Activated CD4-positive, alpha-beta T cell treated with anti-CD3 and anti-CD28 coated beads for 36 hours (primary cell): Measurements from ENCODE around the gene ADH7. TPM values are rescaled to one million over a fixed set of nuclear protein-coding genes. Genes with fewer than 3 reads are reported as not detected.

Source experiments
- ATAC-seq: fragments of 200-7000 bp; cut with Tn5 transposase; one replicate; pipeline ENCODE4 v1.10.0; 2021; ENCODE audit warnings: mild to moderate bottlenecking, moderate library complexity
- CTCF ChIA-PET: fragments of 350-600 bp; sonication (Branson Sonifier 250); formaldehyde crosslinking; loops from one replicate; lab custom pipeline; 2021; ENCODE audit warnings: antibody characterized with exemption; lab: Charles Lee
- POLR2A ChIA-PET: fragments of 350-600 bp; sonication (Branson Sonifier 250); formaldehyde crosslinking; loops from one replicate; lab custom pipeline; 2021; ENCODE audit warnings: antibody characterized with exemption, inconsistent platforms; lab: Charles Lee
- DNase-seq: peaks from one replicate; pipeline ENCODE4 v3.0.0-alpha.2; 2020
- H3K27ac Mint-ChIP-seq: one replicate; pipeline ENCODE4 v1.8.0; 2021; ENCODE audit warnings: mixed read lengths
- H3K27me3 Mint-ChIP-seq: one replicate; pipeline ENCODE4 v1.8.0; 2021; ENCODE audit warnings: mixed read lengths
- H3K36me3 Mint-ChIP-seq: one replicate; pipeline ENCODE4 v1.8.0; 2021; ENCODE audit warnings: low read depth, mixed read lengths
- H3K4me1 Mint-ChIP-seq: one replicate; pipeline ENCODE4 v1.8.0; 2021; ENCODE audit warnings: mixed read lengths
- H3K4me3 Mint-ChIP-seq: one replicate; pipeline ENCODE4 v1.8.0; 2021; ENCODE audit warnings: mild to moderate bottlenecking, moderate library complexity, mixed read lengths
- H3K9me3 Mint-ChIP-seq: one replicate; pipeline ENCODE4 v1.8.0; 2021; ENCODE audit warnings: low read depth, mixed read lengths
- intact Hi-C, 2 experiments: fragments of 100-400 bp; cut with DNase I in 1 of 2; cut with micrococcal nuclease in 1 of 2; formaldehyde crosslinking; loops; one replicate each; pipeline versions ENCODE4 v1.14.2 to v1.15.1; 2022 to 2024; cut with DNase I, micrococcal nuclease
- total RNA-seq, 2 experiments: library from RNA; stranded (reverse); gene quantifications; one replicate each; pipeline ENCODE4 v1.2.3, GENCODE V29; 2021

Gene ADH7
- total RNA-seq, 2 experiments from 2014 or later: not detected

DNA sequence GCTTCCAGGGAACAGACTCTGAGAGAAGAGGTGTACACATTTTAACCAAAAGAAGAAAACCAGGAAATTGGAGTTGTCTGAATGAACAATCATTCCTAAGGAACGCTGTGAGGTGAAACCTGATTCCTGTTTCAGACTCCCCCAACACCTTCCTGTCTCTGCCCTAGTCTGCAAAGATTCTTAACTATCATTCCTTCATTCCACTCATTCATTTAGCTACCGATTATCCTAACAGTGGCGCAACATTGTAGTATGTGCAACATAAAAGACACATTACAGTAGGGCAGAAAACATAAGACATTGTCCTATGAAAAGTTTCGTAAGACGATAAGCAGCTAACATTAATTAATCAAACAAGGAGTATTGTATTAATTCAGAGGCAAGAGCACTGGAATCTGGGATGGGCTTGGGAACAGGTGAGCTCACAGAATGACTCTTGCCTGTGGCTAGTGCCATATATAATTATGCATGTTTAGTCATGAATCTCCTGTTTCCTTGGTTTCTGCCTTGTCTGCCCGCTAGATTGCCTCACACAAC lies 23.8 kb upstream of the ADH7 start:
- DNase-seq (no peak), ATAC-seq (no peak)
- Mint-ChIP-seq H3K36me3 (no peaks in the 10 kb centered on the region), H3K4me3 (no peak overlapping the region), H3K9me3 (no peaks in the 10 kb centered on the region), H3K27me3 (peaks cover 2% of the 10 kb centered on the region), H3K4me1 (no peaks in the 10 kb centered on the region), H3K27ac (no peak overlapping the region)
- POLR2A ChIA-PET: no interaction called here
- CTCF ChIA-PET: interaction anchor here (0.6 to 2.0 kb wide), 4 partner anchors 9 to 517 kb away, joined by 3 to 5 read pairs (median 4); no protein-coding TSS in a partner anchor
- intact Hi-C loops: no loop called here

GRCh38 chr4:99457676-99458075 lies 22.5 kb upstream of the ADH7 start:
- H3K36me3 Mint-ChIP-seq: no peaks in the 10 kb centered on the region
- ATAC-seq (no peak), DNase-seq (no peak)
- H3K4me3 Mint-ChIP-seq: no peak overlapping the region
- ChIA-PET POLR2A (no interaction called here), CTCF (interaction anchor here (0.6 to 2.0 kb wide), 5 partner anchors 11 to 263 kb away, joined by 3 to 5 read pairs (median 4); no protein-coding TSS in a partner anchor)
- H3K27me3 Mint-ChIP-seq: peaks cover 2% of the 10 kb centered on the region
- H3K9me3 Mint-ChIP-seq: peaks cover 4% of the 10 kb centered on the region
- no peaks in the 10 kb centered on the region for H3K4me1 Mint-ChIP-seq
- no peak overlapping the region for H3K27ac Mint-ChIP-seq
- intact Hi-C loops: no loop called here

DNA sequence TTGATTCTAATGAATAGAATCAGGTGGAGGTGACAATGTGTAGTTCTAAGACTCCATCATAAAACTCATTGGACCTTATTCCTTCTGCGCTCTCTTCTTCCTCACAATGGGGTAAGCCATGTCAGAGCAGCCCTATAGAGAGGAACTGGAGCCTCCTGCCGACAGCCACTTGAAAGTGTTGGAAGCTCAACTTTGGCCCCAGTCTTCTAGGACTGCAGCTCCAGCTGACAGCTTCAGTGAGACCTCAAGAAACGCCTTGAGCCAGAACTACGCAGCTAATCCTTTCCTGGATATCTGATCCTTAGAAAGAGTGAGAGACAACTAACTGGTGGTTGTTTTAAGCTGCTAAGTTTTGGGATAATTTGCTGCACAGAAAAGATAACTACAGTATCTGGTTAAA lies 22.1 kb upstream of the ADH7 start:
- Mint-ChIP-seq H3K27me3 (peaks cover 5% of the 10 kb centered on the region), H3K4me3 (no peak overlapping the region), H3K36me3 (no peaks in the 10 kb centered on the region), H3K9me3 (peaks cover 7% of the 10 kb centered on the region), H3K27ac (no peak overlapping the region), H3K4me1 (no peaks in the 10 kb centered on the region)
- no peak for ATAC-seq
- intact Hi-C loops: no loop called here
- POLR2A ChIA-PET: no interaction called here
- DNase-seq: no peak
- CTCF ChIA-PET: interaction anchor here (0.6 to 1.2 kb wide), 5 partner anchors 8 to 263 kb away, joined by 3 to 4 read pairs (median 4); no protein-coding TSS in a partner anchor

- peaks cover 15% of the 10 kb centered on the region for H3K4me1 Mint-ChIP-seq
- H3K9me3 Mint-ChIP-seq: peaks cover 14% of the 10 kb centered on the region
- intact Hi-C loops: no loop called here
- no peaks in the 10 kb centered on the region for H3K36me3 Mint-ChIP-seq
- CTCF ChIA-PET: no interaction called here
- H3K4me3 Mint-ChIP-seq: no peak overlapping the region
- H3K27ac Mint-ChIP-seq: no peak overlapping the region
- ATAC-seq (no peak), DNase-seq (no peak)
- POLR2A ChIA-PET: no interaction called here
- peaks cover 12% of the 10 kb centered on the region for H3K27me3 Mint-ChIP-seq
These were observed 12.4 kb upstream of the ADH7 start for GRCh38 chr4:99447513-99447912.

GRCh38 chr4:99447079-99447478 lies 11.9 kb upstream of the ADH7 start:
- H3K36me3 Mint-ChIP-seq: no peaks in the 10 kb centered on the region
- DNase-seq (peak; percentile 30), ATAC-seq (peak; percentile 44)
- POLR2A ChIA-PET: no interaction called here
- H3K4me3 Mint-ChIP-seq: no peak overlapping the region
- CTCF ChIA-PET: no interaction called here
- peaks cover 10% of the 10 kb centered on the region for H3K27me3 Mint-ChIP-seq
- H3K27ac Mint-ChIP-seq: no peak overlapping the region
- intact Hi-C loops: no loop called here
- H3K9me3 Mint-ChIP-seq: peaks cover 13% of the 10 kb centered on the region
- peaks cover 15% of the 10 kb centered on the region for H3K4me1 Mint-ChIP-seq

GRCh38 chr4:99438405-99438780 lies 3.3 kb upstream of the ADH7 start:
- Mint-ChIP-seq H3K27me3 (no peaks in the 10 kb centered on the region), H3K36me3 (no peaks in the 10 kb centered on the region), H3K4me3 (no peak overlapping the region), H3K9me3 (no peaks in the 10 kb centered on the region), H3K27ac (no peak overlapping the region), H3K4me1 (no peaks in the 10 kb centered on the region)
- POLR2A ChIA-PET: no interaction called here
- ATAC-seq (no peak), DNase-seq (no peak)
- intact Hi-C loops: no loop called here
- CTCF ChIA-PET: no interaction called here

GRCh38 chr4:99437723-99438404 lies 2.7 kb upstream of the ADH7 start:
- Mint-ChIP-seq H3K36me3 (no peaks in the 10 kb centered on the region), H3K4me3 (no peak overlapping the region), H3K9me3 (no peaks in the 10 kb centered on the region), H3K27me3 (no peaks in the 10 kb centered on the region), H3K27ac (no peak overlapping the region), H3K4me1 (no peaks in the 10 kb centered on the region)
- ChIA-PET POLR2A (no interaction called here), CTCF (no interaction called here)
- ATAC-seq (no peak), DNase-seq (no peak)
- intact Hi-C loops: no loop called here

- CTCF ChIA-PET: no interaction called here
- Mint-ChIP-seq H3K4me3 (no peak overlapping the region), H3K36me3 (no peaks in the 10 kb centered on the region), H3K9me3 (no peaks in the 10 kb centered on the region), H3K27ac (no peak overlapping the region), H3K27me3 (no peaks in the 10 kb centered on the region), H3K4me1 (no peaks in the 10 kb centered on the region)
- DNase-seq: no peak
- no peak for ATAC-seq
- POLR2A ChIA-PET: no interaction called here
- intact Hi-C loops: no loop called here
These were observed 2.0 kb upstream of the ADH7 start for GRCh38 chr4:99436976-99437722.

DNA sequence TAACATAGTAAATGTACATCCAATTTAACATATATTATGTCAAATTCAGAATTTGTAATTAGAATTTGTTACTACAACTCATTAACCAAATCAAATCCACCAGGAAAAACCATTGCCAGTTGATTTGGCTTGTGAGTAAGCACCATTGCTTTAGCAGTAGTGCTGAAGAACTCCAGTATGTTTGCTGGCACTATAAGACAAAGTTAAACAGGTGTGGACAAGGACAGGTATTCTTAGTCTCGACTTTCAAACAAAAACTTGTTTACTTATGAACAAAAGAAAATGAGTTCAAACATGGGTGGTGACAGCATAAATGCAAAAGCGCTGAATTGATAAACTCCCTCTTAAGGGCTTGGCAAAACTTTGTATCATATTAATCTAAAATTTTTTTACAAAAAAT lies 1.3 kb upstream of the ADH7 start:
- H3K36me3 Mint-ChIP-seq: no peaks in the 10 kb centered on the region
- H3K27ac Mint-ChIP-seq: no peak overlapping the region
- no peak overlapping the region for H3K4me3 Mint-ChIP-seq
- H3K9me3 Mint-ChIP-seq: no peaks in the 10 kb centered on the region
- ATAC-seq: no peak
- intact Hi-C loops: no loop called here
- no peaks in the 10 kb centered on the region for H3K4me1 Mint-ChIP-seq
- DNase-seq: no peak
- peaks cover under 1% of the 10 kb centered on the region for H3K27me3 Mint-ChIP-seq
- ChIA-PET CTCF (no interaction called here), POLR2A (no interaction called here)

DNA sequence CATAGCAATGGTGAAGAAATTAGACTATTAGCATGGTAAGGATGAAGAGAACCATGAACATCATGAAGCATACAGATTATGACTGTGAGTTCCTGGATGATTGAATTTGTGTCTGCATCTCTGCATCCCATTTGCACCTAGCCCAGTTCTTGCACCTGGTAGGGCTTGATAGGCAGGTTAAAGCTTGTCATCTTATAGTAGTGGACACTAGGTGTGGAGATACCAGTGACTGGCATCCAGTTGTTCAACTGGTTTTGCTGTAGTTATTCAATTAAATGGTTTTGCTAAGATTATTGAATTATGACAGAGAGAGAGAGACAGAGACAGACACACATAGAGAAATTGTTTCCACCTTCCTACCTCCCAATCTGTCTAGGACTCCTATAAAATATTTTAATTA lies 5.0 kb downstream of the ADH7 start:
- Mint-ChIP-seq H3K4me1 (no peaks in the 10 kb centered on the region), H3K27ac (no peak overlapping the region), H3K9me3 (no peaks in the 10 kb centered on the region), H3K27me3 (peaks cover 2% of the 10 kb centered on the region), H3K36me3 (no peaks in the 10 kb centered on the region), H3K4me3 (no peak overlapping the region)
- ChIA-PET POLR2A (no interaction called here), CTCF (interaction anchor here (0.7 to 0.9 kb wide), 3 partner anchors 18 to 563 kb away, joined by 3 to 5 read pairs (median 3); no protein-coding TSS in a partner anchor)
- ATAC-seq: no peak
- no peak for DNase-seq
- intact Hi-C loops: no loop called here

- ChIA-PET POLR2A (no interaction called here), CTCF (interaction anchor here (0.6 kb wide), 1 partner anchor 87 kb away, joined by 3 read pairs; no protein-coding TSS in a partner anchor)
- DNase-seq: no peak
- Mint-ChIP-seq H3K27ac (no peak overlapping the region), H3K27me3 (no peaks in the 10 kb centered on the region), H3K9me3 (peaks cover 1% of the 10 kb centered on the region), H3K4me1 (no peaks in the 10 kb centered on the region), H3K4me3 (no peak overlapping the region), H3K36me3 (no peaks in the 10 kb centered on the region)
- ATAC-seq: no peak
- intact Hi-C loops: no loop called here
These were observed 18.0 kb downstream of the ADH7 start for GRCh38 chr4:99417125-99417524.
